SW480 (cell line): ENCODE measurements around the gene MYBPC1.
A peak's percentile ranks its signal among the peaks of the same experiment; 100 is the strongest.

Source experiments
- DNase-seq: peaks from one replicate; pipeline ENCODE4 v3.0.0-alpha.2; 2016; ENCODE audit warnings: low spot score

The MYBPC1 gene

DNA sequence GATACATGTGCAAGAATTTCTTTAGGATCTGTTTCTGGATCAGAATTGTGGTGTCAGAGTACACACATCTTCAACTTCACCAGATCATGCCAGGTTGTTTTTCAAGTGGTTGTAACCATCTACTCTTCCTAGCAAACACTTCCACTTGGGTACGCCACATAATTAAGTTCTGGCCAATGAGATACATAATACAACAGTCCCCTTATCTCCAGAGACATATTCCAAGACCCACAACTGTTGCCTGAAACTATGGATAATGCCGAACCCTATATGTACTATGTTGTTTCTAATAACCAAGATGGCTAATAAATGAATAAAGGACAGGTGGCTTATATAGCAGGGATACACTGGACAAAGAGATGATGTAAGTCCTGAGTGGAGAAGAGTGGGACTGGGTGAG lies 100.2 kb downstream of the MYBPC1 start:
- DNase-seq: no peak

DNA sequence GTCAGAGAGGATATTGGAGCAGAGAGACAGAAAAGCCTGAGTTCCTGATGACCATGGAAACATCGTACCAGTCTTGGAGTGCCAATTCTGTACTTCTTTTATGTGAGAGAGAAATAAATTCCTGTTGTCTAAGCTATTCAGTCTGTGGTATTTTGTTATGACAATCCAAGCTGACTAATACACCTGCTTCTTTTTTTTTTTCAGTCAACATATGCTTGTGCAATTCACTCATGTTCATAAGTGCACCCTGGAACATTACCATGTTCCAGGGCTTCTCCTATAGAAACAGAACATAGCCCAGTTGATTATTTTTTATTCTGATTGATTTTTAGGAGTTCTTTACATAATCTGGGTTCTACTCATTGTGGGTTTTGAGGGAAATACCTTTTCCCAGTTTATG lies 100.9 kb downstream of the MYBPC1 start:
- peak; percentile 21 for DNase-seq

DNA sequence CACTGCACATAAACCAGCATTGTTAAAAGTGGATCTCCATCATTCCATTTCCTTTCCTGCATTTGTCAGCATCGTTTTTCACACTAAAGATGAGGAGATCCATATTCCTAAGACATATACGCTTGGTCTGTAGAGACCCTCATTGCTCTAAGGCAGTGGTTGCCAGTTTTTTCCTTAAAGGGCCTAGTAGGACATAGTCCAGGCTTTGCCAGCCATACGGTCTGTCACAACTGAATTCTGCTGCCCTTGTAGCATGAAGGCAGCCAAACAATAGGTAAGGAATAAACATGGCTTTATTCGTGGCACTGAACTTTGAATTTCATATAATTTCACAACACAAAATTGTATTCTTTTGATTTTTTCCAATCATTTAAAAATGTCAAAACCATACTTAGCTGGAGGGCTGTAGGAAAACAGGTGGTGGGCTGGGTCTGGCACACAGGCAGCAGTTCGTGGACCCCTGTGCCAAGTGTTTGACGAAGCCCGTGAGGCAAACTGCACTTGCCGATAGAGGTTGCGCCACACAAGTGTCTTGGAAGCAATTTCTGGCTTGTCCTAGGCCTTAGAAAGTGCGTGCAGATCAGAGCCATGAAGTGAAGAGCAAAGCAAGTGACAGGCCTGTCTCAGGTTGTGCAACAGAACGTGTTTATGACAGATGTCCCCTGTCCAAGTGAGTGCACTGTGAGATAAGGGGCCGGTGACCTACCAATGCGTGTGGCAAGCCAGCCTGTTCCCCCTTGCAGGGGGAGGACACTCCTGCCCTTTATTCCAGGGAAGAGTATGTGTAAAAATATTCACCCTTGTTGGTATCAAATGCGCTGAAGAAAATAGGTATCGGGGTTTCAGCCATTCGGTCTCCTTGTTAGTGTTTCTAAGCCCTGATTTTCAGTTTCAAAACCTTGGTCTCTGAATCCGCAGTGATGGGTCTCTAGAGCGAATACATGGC lies 101.8 kb downstream of the MYBPC1 start:
- DNase-seq: peak; percentile 2

DNA sequence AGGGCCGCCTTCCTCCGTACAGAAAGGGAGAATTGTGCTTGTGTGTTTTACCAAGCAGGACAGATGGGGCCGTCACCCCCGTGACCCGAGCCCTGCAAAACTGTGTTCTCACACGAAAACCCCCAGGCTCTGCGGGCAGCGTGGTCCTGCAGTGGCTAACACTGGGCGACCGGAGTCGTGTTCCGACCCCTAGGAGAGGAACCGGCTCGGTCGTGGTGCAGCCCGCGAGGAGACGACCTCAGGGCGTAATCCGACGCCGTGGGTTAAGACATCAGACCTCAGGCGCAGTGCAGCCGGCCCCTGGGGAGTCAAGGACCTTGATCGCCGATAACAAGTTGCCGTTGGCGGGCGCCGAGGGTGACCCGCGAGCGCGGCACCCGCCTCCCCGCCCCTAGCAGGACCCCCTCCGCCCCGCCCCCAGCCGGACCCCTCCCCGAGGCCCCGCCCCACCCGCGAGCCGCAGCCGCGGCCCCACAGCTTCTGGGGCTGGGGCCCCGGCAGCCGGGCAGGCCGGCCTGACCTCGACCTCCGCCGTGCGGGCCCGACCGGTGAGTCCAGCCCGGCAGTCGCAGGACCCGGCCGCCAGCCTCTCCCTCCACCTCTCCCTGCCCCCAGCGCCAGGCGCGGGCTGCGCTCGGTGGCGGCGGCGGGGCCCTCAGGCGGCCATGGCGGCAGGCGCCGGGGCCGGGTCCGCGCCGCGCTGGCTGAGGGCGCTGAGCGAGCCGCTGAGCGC lies 102.6 kb downstream of the MYBPC1 start, which contains the start of gene CHPT1:
TSS of gene CHPT1 (plus strand) at position 444 of the 733 bp plus-strand sequence. CDS start at position 666, 222 bp downstream.
- peak; percentile 64 for DNase-seq

DNA sequence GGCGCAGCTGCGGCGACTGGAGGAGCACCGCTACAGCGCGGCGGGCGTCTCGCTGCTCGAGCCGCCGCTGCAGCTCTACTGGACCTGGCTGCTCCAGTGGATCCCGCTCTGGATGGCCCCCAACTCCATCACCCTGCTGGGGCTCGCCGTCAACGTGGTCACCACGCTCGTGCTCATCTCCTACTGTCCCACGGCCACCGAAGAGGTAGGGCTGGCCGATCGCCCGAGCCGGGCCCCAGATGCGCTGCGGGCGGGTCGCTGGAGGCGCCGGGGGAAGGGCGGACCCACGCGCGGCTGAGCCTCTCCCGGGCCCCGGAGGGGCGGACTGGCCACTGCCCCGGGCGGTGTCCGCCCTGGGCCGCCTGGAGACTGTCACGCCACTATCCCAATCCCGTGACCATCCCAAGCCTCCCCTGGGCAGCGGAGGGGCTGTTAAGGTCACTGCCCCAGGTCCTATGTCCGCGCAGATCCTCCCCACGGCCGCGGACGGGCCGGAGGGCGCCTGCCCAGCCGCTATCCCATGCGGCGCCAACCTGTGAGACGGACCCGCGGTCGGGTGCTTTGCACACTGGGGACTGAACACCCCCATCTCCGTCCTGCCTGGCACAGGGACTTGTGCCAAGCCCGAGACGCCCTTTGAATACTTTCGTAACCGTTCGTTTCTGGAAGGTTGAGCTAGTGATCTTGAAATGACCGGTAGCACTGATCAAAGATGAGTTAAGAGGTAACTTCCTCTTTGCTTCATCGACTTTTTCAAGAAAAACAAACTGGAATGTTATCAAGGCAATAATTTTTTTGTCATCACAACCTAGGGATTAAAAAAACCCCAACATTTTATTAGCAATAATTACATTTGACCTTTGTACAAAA lies 103.4 kb downstream of the MYBPC1 start:
- DNase-seq: peak; percentile 45

DNA sequence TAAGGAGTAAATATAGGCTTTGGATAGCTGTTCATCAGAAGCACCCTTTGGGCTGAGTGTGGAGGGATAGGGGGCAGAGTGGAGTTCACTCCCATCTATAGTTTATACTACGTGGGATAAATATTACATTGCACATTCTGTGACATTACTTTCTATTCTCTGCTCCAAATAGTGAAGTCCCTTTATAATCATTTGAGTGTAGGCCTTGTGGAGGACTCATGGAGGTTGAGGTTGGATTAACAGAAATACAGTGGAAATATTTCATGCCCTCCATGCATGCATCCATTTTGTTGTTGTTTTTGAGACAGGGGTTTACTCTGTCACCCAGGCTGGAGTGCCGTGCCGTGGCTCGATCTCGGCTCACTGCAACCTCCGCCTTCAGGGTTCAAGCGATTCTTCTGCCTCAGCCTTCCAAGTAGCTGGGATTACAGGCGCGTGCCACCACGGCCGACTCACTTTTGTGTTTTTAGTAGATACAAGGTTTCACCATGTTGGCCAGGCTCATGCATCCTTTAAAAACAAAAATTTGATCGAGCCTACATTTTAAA lies 104.1 kb downstream of the MYBPC1 start:
- DNase-seq: peak; percentile 29

DNA sequence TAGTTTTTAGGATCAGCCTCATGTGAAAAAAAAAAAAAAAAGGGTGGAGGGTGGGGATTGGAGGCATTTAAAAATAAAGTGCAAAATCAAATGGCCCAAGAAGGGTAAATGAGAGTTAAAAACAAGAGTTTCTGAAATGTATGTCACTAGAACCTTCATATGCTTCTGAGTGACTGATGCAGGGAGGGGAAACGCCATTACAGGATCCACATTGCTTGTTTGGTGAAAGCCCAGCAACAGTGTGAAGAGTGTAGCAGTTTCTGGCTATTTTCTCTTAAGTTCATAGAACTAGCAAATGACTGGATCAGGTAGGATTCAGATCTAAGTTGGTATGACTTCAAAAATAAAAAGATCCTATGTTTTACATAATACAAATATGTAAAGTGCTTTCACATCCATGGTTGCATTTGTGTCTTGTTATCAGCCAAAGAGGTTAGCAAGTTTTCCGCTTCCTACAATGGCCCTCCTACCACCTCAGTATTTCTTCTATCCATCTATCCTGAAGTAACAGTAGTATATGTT lies 105.6 kb downstream of the MYBPC1 start:
- DNase-seq: no peak

DNA sequence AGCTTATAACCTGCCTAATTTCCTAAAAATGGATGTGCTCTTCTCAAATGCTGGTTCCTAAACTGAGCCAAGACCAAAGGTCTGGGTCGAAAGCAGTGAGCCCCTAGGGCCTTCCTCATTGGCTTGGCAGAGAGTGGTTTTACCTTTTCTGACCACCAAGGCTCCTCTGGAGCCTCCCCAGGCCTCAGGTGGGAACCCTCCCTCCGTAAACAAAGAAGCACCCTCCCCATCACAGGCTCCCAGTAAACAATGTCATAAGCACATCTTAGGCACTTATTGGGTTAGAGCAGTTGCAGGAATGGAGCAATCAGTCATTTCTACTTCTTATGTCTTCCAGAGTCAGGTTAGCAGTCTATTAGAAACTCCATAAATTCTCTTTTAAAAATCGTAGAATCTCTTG lies 108.7 kb downstream of the MYBPC1 start:
- DNase-seq: no peak

DNA sequence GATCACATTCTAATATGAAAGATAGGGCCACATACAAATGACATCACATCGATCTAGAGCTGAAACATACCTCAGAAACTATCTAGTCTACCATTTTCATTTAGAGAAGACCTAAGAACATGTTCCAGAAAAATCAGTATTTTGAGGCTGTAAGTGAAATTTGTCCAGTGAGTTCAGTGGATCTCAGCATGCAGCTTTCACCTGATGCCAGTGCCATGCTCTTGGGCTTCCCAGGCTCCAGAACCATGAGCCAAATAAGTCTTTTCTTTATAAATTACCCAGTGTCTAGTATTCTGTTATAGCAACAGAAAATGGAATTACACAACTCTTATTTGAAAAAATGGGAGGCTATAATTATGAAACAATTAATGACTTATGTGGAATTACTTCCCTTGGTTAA lies 111.6 kb downstream of the MYBPC1 start:
- DNase-seq: no peak

DNA sequence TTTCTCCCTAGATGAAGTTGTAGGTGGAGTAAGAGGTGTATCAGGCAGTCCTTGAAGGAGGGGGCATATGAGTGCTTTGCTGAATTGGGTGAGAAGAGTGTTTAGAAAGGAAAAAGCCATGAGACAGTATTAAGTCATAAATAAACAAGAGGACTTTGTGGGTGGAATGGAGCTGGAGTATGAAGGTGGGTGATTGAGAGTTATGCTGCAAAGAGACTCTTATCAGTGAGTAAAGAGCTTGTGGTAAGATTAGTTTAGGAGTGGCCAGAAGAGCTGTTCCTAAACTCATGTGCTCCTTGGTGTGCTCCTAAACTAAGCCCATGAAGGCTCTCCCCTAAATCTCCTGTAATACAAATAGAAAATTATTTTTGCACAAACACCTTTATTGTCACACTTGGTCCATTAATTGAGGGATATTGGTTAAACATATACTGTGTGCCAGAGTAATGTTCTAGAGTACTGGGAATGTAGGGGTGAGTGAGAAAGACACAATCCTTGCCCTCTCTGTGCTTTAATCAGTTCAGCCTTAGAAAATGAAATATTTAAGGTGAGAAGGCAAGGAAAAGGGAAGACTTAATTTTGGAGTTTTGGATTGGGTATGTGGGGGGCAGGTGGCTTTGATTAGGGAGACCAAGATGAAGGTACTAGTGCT lies 112.5 kb downstream of the MYBPC1 start:
- DNase-seq: no peak

DNA sequence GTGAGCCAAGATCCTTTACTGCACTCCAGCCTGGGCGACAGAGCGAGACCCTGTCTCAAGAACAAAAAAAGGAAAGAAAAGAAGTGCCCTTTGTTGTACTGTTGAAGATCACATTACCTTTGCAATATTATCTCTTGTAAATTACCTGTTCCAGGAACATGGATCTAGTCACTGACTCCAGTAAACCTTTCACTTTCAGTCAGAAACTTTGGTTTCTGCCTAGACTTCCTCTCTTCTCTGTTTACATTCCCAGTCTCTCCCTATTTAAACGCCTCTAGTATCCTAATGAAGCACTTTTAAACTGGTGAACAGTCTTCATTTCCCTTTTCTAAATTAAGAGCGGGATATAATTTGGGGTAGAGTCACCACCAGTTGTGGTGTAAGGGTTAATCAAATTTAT lies 115.5 kb downstream of the MYBPC1 start:
- DNase-seq: no peak

DNA sequence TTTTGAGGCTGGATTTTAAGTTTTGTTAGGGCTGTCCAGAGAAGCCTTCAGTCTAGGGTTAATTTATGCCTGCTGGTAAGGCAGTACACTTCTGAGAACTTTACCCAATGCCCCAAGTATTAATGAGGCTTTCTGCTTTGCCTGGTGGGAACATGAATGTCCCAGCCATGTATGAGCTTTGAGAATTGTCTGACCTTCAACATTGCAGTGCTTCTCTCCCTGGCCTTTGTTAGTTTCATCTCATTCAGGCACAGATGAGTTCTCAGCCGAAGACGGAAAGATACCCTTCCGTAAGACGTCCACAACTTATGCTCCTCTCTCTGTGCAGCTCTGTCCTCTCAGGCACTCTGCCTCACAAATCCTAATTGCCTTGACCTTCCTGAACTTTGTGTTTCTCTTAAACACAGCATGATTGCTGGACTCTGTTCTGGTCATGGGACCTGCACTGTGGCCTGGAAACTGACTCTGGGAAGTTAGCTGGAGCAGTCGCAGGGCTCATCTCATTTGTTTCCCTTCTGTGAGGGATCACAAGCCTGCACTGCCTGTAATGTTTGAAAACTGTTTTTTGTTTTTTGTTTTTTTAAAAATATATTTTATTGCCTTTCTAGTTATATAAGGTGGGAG lies 118.4 kb downstream of the MYBPC1 start:
- DNase-seq: no peak

DNA sequence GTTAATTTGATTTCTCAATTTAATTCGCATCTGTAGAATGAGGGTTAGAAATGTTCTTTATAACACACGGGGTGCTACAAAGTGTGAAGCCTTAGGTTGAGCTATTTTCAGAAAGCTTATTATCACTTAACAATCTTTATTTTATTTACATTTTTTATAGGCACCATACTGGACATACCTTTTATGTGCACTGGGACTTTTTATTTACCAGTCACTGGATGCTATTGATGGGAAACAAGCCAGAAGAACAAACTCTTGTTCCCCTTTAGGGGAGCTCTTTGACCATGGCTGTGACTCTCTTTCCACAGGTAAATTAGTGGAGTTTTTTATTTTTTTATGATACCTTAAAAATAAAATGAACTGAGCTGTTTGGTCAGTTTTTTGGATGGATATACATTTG lies 119.2 kb downstream of the MYBPC1 start:
- DNase-seq: no peak

DNA sequence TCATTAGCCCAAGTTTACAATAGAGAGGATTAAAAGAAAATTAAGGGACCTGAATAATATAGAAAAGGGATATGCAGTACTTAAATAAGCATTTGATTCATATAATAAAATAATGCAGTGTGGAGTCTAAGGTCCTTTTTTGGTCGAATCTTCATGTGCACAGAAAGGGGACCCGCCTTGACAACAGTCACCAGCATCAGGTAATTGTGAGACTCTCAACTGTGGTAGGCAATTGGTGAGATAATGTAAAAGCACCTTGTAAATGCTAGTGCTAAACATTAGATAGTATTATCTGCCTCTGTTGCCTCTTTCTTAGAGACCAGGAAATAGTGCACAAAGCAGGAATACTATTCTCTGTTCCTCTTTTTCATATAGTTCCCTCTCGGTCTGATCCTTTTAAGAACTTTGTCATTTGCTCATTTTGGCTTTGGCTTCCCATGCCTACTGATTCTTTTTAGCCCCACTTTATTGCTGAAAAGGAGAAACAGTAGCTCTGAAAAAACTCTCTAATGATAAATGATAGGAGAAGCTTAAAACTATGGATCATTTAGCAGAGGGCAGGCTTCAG lies 120.2 kb downstream of the MYBPC1 start:
- no peak for DNase-seq

DNA sequence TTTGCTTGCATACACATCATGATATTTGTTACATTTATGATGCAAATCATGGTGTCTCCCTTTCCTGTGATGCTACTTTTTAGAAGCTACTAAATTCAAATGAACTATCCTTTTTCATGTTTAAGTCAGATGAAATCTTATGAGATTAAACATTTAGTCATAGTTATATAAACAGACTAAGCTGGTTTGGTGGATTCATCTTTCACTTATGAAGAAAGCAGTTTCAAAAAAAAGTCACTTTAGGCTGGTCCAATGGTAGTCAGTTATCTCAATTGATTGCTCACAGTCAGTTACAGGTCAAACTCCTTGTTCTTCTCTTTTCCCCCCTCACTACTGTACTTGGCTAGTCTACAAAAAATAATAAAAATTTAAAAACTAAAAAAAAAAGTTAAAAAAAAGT lies 124.8 kb downstream of the MYBPC1 start:
- no peak for DNase-seq

DNA sequence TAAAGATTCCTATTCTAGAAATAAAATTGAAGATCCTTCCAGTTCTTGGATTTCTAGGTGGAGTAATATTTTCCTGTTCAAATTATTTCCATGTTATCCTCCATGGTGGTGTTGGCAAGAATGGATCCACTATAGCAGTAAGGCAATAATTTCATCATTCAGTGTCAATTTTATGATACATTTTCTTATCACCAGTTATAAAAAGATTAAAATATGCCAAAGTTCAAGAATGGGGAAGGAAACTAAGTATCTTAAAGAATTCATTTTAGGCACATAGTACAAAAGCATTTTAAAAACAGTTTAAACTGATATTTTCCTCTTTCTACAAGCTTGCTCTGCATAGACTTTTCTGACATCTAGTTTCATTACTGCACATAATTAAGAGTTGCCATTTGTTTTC lies 125.3 kb downstream of the MYBPC1 start:
- no peak for DNase-seq

DNA sequence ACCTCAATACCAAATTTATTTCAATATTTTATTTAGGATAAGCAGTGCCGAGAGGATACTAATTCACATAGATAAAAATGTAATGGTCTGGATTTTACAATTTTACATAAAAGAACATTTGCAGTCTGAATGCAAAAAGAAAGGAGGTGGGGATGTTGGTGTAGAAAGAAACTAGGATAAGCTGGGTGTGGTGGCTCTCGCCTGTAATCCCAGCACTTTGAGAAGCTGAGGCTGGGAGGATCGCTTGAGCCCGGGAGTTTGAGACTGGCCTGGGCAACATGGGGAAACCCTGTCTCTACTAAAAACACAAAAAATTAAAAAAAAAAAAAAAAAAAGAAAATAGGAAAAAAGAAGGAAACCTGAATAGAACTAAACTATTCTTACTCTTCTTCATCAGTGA lies 127.6 kb downstream of the MYBPC1 start:
- no peak for DNase-seq

DNA sequence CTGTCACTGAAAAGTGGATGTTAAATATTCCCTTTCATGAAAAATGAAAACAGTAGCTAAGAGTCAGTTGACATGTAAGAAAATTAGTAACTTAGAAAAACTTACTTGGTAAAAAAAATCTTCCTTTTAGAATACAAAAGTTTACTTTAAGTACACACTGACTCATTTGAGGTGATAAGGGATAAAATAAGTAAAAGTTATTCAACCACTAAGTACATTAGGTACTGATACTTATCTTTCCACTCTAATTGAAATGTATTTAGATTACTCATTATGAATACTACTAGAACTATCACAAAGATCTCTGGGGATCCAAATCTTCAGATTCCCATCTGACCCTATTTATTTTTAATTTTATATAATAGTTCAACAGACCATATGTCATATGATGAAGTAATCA lies 132.3 kb downstream of the MYBPC1 start:
- DNase-seq: no peak

DNA sequence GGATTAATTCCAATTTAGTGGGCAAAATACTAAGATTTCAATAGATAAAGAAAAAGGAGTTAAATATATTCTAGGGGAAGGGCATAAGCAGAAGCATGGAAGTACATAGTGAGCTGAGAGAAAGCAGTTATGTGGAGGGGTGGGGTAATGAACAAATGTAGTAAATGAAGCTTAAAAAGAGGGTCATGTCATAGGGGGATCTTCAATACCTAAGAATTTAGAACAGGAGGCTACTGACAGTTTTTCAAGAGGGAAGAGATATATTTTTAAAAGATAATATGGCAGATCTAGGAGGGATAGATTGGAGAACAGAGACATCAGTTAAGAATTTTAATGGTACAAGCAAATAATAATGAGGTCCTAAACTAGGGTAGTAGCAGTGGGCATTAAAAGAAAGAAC lies 135.1 kb downstream of the MYBPC1 start:
- no peak for DNase-seq

DNA sequence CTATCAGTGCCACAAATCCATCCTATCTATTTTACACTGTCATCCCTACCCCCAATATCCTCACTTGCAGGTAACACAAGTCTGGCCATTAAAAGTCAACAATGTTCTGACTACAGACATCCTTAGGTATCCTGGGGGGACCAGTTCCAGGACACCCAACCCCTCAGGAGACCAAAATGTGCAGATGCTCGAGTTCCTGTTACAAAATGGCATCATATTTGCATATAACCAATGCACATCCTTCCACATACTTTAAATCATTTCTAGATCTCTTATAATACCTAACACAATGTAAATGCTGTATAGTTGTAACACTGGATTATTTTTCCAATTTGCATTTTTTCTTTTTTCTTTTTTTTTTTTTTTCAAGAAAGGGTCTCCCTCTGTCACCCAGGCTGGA lies 137.5 kb downstream of the MYBPC1 start:
- no peak for DNase-seq
